ENCODE measurements around the gene ANXA5.

ANXA5 gene

GRCh38 chr4:121702136-121702535, 5.4 kb upstream of the ANXA5 start:
- TF ChIP-seq CTCF (IDR thresholded peaks at IDR 0.05; ENCODE audit: low read length, missing control alignments) = no peak
- DNase-seq (ENCODE audit: low read depth) = no peak

GRCh38 chr4:121701263-121701662, 4.5 kb upstream of the ANXA5 start:
- no peak for TF ChIP-seq CTCF (IDR thresholded peaks at IDR 0.05; ENCODE audit: low read length, missing control alignments)
- no peak overlapping the region for H3K4me3 ChIP-seq (replicated peaks; ENCODE audit: low read depth, low read length)
- DNase-seq (ENCODE audit: low read depth) = no peak

More at GRCh38 chr4:121702136-121702535, 5.4 kb upstream of the ANXA5 start:
- H3K4me3 ChIP-seq (replicated peaks; ENCODE audit: low read depth, low read length) = no peak overlapping the region

- no peak for DNase-seq (ENCODE audit: low read depth)
- TF ChIP-seq CTCF (IDR thresholded peaks at IDR 0.05; ENCODE audit: low read length, missing control alignments) = no peak
- H3K4me3 ChIP-seq (replicated peaks; ENCODE audit: low read depth, low read length) = no peak overlapping the region
Observed at GRCh38 chr4:121698236-121698671, 1.5 kb upstream of the ANXA5 start.

GRCh38 chr4:121697564-121697963, 784 bp upstream of the ANXA5 start:
- H3K4me3 ChIP-seq (replicated peaks; ENCODE audit: low read depth, low read length) = peak overlapping the region; percentile 58
- TF ChIP-seq CTCF (IDR thresholded peaks at IDR 0.05; ENCODE audit: low read length, missing control alignments) = no peak
- DNase-seq (ENCODE audit: low read depth) = no peak

- peak; percentile 31 for TF ChIP-seq CTCF (IDR thresholded peaks at IDR 0.05; ENCODE audit: low read length, missing control alignments)
- H3K4me3 ChIP-seq (replicated peaks; ENCODE audit: low read depth, low read length) = peak overlapping the region; percentile 96
- peak; percentile 87 for DNase-seq (ENCODE audit: low read depth)
Observed at GRCh38 chr4:121696170-121696580, 605 bp downstream of the ANXA5 start.

GRCh38 chr4:121693886-121694285, 2.9 kb downstream of the ANXA5 start:
- no peak for TF ChIP-seq CTCF (IDR thresholded peaks at IDR 0.05; ENCODE audit: low read length, missing control alignments)
- peak overlapping the region; percentile 26 for H3K4me3 ChIP-seq (replicated peaks; ENCODE audit: low read depth, low read length)
- DNase-seq (ENCODE audit: low read depth) = no peak

- no peak for TF ChIP-seq CTCF (IDR thresholded peaks at IDR 0.05; ENCODE audit: low read length, missing control alignments)
- H3K4me3 ChIP-seq (replicated peaks; ENCODE audit: low read depth, low read length) = peak overlapping the region; percentile 26
- DNase-seq (ENCODE audit: low read depth) = no peak
Observed at GRCh38 chr4:121693450-121693849, 3.3 kb downstream of the ANXA5 start.
